HG03159 (cell line): ENCODE results near the gene ELAVL1.
"Not testable (repeated sequence)": the region's sequence is repeated elsewhere in the genome, so short reads cannot be mapped to it uniquely, and the experiment has no call there.

Source experiments
- ATAC-seq: cut with Tn5 transposase; IDR thresholded peaks from one replicate; pipeline ENCODE4 v1.9.1; 2021; ENCODE audit warnings: mild to moderate bottlenecking, moderate library complexity; ENCODE audit not compliant: unreplicated experiment

The ELAVL1 gene

DNA sequence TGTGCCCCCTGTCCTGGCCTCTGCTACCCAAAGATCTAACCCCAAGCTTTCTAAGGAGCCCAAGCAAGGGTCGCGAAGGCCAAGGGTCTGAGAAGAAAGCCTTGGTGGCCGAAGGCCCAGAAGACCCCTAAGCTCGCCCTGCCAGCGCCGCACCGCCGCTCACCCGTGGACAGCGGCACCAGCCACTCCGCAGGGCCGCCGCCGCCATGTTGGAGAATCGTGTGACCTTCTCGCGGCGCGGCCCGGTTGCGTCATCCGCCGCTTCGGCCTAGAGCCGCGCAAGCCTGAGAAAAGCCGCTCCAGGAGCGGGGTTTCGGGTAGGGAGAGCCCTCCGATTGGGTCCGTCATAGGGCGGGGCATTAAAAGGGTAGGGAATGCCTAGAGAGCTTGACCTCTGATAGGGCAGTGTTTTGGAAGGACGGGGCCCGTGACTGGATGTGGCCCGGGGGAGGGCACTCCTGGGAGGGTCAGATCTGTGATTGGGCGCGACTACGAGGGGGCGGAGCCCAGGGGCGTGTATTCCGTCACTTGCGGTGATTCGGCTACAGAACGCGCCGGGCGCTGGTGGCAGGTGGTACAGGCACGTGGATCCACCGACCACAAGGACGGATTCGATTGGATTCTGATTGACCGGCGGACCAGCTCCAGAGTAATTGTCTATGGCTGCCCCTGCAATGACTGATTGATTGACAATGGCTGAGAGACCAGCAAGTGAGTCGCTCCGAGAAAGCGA, 61.8 kb downstream of the ELAVL1 start, which contains the start of gene TIMM44:
TIMM44 (minus strand) TSS at position 223 of the 733 bp plus-strand sequence; CDS start at position 208, 15 bp downstream.
- peak; percentile 92 for ATAC-seq

DNA sequence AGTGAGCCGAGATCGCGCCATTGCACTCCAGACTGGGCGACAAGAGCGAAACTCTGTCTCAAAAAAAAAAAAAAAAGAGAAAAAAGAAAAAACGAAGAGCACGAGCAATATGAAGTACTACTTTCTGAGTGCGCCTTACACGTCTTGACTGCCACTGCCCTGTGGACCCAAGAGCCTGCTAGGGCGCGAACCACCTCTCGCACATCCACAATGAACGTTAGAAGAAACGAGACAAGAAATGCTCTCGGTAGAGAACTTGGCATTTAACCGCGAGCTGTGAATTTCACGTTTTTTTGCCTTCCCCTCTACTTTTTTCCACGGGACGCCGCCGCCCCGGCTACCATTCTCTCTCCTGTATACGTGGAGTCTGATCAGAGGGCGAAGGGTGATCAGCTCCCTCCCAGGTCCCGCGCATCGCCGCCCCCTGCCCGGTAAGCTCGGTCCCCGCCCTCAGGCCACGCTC, 62.4 kb downstream of the ELAVL1 start:
- ATAC-seq, result no peak

DNA sequence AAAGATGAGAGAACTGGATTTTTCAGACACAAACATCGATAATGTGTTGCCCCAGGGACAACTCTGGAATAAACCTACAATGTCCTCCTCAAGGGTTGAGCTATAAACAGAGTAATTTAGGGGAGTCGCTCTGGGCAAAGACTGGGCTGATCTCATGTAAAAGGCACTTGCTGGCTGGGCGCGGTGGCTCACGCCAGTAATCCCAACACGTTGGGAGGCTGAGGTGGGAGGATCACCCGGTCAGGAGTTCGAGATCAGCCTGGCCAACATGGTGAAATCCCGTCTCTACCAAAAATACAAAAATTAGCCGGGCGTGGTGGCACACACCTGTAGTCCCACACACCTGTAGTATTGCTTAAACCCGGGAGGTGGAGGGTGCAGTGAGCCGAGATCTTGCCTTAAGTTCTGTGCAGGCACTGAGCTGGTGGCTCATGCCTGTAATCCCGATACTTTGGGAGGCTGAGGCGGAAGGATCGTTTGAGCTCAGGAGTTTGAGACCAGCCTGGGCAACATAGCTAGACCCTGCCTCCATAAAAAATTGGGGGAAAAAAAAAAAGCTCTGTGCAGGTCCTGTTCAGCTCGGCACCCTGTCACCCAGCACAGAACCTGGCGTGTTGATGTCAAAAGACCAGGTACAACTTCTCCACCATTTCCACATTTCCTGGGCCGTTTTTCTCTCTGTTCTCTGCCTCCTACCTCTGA, 63.4 kb downstream of the ELAVL1 start:
- no peak for ATAC-seq

DNA sequence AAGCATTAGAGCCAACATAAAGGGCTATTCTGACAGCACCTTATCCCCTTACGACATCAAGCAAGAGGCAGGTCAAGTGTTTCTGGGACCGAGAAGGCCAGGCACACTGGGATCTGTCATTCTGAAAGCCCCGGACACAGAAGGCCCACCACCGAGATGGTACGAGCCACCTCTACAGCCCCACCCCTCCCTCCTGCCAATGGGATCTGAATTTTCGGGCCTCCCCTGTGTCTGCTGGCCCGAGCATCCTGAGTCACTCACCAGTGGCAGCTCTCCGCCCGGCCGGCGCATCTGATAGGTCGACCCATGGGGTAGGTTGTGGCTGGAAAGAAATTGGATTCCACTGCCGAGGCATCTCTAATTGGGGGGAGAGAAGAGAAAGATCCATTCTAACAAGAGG, 64.6 kb downstream of the ELAVL1 start:
- ATAC-seq, result no peak

DNA sequence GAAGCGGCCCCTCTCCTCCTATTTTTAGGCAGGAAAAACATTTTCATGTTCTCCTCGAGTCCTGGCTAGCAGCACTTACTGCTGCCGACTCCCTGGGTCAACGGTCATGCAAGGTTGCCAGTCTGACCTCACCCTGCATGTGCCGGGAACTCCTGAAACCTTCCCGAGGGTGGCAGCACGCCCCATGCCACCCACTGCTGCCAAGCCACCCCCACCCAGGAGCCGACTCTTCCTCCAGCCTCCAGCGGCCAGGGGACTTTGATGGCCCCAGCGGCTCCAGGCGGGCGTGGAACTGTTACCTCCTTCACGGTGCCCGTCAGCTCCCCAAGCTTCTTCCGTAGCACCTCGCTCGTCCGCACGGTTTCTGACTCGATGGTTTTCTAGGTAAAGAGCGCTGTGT, 70.7 kb downstream of the ELAVL1 start:
- ATAC-seq, result no peak

DNA sequence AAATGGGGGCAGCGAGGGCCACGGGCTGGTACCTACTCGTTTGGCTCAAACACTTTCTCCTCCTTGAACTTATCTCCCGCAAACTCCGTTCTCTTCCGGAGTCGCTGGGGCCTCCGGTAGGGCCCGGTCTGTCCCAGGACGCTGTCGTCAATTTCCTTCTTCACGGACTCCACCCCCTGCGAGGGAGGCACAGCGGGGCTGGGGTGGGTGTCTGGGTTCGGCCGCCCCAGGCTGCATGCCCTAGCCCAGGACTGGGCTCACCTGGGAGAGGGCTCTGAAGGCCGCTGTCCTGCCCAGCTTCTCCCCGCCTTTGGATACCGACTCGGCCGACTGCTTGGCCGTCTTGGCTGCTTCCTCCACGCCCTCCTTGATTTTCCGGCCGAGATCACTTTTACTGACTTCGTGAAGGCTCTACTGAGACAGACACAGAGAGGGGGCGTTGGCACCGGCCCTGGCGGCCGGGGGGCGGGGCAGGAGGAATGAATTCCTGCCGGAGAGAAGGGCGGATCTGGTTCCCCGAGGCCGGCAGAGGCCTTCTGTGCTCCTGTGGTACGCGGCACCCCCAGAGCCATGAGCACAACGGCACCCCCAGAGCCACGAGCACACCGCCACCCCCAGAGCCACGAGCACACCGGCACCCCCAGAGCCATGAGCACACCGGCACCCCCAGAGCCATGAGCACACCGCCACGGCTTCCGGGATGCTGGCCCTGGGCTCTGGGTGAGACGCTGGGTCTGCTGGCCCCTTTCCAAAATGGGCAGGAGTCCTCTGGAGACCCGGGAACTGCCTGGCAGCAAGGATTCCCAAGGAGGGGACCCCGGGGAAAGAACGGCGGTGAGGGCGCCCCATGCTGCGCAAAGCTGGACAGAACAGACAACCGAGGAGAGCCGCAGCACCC, 71.4 kb downstream of the ELAVL1 start:
- no peak for ATAC-seq

DNA sequence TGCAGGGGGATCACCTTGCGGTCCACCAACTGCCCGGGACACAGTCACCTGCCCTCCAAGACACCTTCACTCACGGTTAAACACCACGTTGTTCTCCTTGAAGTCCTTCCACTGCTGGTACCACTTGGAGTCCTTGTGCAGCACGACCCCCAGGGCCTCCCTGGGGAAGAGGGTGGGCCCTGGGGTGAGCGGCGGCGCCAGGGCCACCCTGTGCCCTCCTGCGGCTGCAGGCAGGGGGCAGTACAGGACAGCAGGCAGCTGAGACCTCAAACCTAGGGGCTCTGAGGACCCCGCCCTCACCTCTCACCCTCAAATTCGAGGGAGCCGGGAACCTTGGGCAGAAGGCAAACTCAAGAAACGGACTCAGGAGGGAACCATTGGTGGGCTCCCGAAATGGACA, 72.0 kb downstream of the ELAVL1 start:
- ATAC-seq, result no peak

DNA sequence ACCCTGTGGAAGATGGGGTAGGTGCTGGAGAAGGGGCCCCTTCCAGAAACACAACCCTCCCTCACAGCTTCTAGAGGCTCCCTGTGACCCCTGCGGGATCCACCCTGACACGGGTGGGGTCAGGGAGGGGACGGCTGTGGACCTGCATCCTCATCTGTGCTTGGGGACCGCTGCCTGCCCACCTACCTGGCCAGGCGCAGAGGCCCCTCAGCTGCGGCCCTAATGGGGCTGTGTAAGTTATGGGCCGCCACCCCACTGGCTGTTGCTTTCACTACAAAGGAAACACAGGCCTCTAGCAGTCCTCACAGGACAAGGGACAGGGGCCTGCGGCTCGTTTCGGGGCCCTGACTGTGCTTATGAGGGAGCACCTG, 72.5 kb downstream of the ELAVL1 start:
- ATAC-seq, result no peak

DNA sequence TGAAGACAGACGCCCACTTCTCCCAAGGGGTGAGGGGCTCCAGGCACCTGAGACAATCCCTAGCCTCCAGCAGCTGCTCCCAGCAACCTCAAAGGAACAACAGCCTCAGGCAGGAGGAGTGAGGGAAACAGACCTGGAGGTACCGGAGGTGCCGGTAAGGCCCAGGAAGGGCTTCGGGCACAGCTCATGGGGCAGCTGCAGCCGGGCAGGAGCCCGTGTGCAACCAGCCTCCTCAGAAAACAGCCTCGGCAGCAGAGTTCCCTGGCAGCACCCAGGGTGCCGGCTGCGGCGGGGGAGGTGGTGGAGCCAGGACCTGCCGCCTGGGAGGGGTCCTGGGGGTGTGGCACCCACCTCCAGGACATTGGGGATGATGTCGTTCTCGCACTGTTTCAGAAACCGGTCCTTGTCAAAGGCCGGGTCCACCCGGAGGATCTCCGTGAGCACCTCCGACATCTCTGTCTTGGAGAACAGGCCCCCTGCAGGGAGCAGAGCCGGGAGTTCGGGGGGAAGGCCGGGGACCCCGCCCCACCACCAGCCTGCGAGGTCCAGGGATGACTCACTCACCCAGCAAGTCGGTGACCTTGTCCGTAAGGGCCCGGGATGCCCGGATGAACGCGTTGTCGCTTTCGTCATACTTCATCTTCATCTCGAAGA, 73.0 kb downstream of the ELAVL1 start:
- ATAC-seq, result no peak

DNA sequence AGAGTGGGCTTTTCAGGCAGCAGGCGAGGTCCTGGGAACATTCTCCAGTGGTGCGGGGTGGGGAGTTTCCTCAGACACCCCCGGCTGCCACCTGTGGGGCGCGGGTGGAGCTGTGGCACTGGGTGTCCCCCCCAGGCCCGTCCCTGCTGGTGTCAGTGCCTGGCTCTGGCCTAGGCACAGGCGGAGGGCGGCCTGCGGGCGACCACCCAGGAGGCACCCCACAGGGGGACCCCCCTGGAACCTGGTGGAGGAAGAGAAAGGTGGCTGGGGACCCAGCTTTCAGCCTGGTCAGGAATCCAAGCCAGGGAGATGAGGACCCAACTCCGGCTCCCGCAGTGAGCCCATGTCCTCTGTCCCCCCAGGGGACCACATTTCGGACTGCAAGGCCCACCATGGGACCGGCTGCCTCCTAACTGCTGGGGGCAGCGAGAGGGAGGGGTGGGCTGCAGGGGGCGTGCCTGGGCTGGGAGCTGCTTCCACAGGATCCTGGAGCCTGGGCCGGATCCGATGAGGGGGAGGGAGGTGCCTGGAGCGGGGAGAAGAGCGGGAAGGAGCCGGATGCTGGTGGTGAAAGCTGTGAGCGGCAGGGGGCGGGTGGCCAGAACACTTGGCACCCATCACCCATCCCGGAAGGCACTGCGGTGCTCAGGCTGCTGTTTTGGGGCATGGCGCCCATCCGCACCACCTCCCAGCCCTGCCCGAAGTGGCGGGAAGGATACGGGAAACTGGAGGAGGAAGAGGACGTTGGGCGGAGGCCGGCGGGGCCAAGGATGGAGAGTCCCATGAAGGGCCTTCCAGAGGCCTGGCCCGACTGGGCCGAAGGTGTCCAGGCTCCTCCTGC, 74.0 kb downstream of the ELAVL1 start:
- no peak for ATAC-seq

DNA sequence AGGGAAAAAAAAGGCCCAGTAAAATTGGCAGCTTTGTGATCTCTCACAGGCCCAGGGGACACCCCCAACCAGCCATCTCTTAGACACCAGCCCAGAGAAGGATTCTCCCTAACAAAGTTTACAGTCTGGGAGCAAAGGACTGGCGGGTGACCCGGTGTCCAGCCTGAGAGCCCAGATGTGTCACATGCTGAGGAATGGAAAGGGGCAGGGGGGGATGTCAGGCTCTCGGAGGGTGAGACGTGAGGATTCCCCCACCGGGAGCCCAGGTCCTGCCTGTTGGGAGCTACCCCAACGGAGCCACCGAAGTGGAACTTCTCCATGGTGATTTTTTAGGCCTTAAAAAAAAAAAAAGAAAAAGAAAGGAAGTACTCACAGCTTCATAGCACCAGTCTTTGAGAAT, 74.7 kb downstream of the ELAVL1 start:
- ATAC-seq, result no peak

DNA sequence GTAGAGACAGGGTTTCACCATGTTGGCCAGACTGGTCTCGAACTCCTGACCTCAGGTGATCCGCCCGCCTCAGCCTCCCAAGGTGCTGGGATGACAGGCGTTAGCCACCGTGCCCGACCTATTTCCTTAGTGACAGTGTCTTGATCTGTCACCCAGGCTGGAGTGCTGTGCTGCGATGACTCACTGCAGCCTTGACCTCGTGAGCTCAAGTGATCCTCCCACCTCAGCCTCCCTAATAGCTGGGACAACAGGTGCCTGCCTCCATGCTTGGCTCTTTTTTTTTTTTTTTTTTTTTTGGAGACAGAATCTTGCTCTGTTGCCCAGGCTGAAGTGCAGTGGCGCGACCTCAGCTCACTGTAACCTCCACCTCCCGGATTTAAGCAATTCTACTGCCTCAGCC, 75.4 kb downstream of the ELAVL1 start:
- ATAC-seq, result not testable (repeated sequence)

DNA sequence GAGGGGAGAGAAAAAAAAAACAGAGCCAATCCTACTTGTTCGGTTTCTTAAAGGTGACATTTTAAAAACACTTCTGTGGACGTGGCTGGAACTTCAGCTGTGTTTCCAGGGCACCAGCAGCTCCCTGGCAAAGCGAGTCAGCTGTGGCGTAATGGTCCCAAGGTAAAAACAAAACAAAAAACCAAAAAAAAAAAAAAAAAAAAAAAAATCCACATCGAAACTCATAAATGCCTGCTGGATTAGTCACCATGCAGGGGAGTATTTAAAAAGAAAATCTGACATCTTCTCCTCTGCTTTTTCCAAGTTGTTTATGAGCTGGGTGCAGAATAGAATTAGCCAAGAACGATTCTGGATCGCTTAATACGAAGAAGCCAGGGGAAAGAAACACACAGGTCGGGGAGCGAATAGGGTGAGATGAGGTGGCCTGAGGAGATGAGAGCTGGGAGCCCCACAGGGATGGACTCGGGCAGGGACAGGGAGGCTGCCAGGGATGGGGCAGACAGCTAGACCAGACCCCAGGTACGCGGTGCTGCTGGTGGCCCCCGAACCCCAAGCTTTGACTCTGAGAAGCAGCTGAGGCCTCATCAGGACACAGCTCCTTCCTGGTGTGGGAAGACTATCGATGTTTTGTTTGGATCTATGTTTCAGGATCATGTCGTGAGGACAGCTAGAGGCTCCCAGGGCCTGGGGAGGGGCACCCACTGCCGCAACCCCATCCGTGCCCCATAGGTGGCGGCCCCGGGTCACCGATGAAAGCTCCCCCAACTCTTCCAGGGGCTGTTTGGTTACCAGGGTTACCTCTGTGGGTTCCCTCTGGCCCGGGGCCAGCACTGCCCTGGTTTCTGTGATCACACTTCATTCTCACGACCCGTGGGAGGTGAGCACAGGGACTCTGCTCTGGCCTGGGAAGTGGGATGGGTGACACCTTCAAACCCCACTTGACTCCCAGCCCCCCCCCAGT, 76.4 kb downstream of the ELAVL1 start:
- ATAC-seq, result no peak

DNA sequence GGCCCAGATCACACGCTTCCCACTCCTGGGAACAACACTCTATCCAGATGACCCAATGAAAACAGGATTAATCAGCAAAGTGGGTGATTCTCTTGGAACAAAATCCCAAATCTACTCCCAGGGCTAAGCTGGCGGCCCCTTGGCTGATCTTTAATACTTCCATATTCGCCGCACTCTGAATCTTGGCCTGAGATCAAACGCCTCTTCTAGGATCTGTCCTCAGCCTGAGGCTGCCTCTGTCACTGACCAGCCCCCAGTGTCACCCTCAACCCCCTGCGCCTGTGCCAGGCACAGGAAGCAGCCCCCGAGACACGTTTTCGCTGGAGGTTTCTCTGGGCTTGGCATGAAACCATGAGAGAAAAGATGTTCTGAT, 77.1 kb downstream of the ELAVL1 start:
- no peak for ATAC-seq

DNA sequence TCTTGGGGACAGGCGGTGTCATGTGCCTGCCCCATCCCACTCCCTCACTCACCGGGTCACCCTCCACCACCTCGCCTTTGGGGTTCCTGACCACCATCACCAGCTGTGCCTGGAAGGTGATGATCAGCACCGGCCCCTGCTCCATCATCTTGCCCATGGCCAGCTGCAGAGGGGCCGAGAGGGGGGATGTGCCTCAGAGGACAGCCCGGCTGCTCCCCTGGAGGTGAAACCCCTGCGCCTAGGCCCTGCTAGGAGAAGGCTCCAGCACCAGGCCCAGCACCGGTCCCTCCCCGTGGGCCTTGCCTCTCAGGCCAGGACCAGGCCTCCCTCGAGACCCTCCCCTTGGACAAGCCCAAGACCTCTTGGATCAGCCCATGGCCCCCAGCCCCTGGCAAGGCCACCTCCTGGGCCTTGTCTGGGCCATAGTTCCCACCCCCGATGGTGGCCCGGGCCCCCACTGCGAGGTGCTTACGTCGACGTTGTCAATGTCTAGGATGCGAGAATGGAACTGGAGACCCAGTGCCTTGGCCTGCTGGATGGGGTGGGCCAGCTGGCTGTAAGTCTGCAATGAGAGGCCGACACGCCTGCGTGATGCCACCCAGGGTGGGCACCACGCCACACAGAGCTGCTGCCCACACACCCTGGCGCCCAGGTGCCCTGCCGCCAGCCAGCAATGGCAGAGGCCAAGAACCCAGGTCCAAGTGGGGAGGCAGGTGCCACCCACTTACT, 77.7 kb downstream of the ELAVL1 start:
- no peak for ATAC-seq

DNA sequence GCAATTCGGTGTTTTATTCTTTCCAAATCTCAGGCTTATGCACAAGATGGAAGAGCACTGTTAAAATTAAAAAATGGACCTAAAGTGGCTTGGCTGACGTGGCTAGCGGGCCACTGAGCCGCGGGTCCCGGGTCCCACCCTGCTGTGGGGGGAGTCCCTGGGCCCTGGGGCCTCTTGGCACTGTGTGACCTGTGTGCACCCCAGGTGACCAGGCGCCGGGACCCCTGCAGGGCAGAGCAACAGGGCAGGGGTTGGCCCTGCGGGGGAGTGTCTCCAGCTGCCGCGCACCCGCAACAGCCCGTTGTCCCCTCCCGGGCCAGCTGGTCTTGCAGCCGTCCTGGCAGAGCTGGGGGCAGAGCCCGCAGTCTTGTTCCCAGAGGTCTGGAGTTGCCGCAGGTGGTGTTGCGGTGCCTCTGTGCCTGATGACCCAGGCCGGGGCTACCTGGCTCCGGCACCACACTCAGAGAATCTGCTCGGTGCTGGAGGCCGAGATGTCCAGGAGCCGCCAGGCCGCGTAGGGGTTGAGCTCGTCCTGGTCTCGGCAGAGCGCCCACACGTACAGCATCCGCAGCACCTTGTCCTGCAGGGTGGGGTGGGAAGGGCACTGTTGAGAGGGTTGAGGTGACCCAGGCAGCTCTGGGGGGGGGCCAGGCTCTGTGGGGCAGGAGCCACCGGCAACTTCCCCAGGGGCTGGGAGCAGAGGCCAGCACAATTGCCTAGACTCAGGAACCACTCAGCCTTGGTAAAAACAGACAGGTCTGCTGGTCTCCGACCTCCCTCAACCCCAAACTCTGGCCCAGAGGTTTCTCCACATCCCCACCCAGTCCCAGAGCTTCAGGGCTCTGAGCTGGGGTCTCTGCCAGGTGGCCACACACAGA, 78.5 kb downstream of the ELAVL1 start:
- no peak for ATAC-seq

DNA sequence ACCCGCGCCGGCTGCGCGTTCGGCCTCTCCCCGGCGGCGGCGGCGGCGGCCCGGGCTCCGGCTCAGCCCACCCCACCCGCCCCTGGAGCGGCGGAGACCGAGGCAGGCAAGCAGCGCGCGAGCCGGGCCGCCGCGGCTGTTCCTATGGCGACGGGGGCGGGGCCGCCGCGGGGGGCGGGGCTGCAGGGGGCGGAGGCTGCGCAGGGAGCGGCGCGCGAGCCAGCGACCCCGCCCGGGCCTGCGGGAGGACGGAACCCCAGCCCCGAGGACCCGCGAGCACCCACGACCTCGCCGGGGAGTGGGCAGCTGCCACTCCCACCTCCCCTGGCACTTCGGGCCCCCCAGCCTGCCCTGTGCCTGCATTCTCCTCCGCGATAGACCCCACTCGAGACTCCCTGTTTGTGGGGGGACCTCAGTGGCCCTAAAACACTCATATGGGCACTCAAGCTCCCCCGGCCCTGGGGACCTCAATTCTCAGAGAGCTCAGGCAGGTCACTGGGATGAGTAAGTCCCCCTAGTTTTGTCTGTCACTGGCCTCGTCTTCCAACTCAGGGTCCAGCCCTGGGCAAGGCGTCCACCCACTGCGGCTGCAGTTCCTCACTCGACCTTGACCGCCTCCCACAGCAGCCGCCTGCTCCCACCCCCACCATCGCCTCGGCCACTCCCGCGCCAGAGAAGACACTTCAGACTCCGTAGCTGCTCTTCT, 79.3 kb downstream of the ELAVL1 start, which contains the start of gene CTXN1:
CTXN1 (minus strand) TSS at position 115 of the 706 bp plus-strand sequence. CDS start 597 bp downstream, outside the sequence.
- no peak for ATAC-seq
